Measurements from ENCODE around the gene SFI1.

The SFI1 gene

GRCh38 chr22:31637891-31638618 lies 141.7 kb downstream of the SFI1 start:
- peak; percentile 86 for DNase-seq

GRCh38 chr22:31639436-31640039 lies 143.2 kb downstream of the SFI1 start:
- peak; percentile 46 for DNase-seq

- DNase-seq = peak; percentile 87
Observed at GRCh38 chr22:31646186-31647019, 150.1 kb downstream of the SFI1 start.

- no peak for DNase-seq
Observed at GRCh38 chr22:31647066-31647465, 150.7 kb downstream of the SFI1 start.

- DNase-seq = no peak
Observed at GRCh38 chr22:31647523-31648320, 151.4 kb downstream of the SFI1 start.

- peak; percentile 41 for DNase-seq
Observed at GRCh38 chr22:31650391-31650790, 154.1 kb downstream of the SFI1 start.

GRCh38 chr22:31651664-31652063 lies 155.3 kb downstream of the SFI1 start:
- peak; percentile 52 for DNase-seq

GRCh38 chr22:31652088-31652487 lies 155.8 kb downstream of the SFI1 start:
- no peak for DNase-seq

- no peak for DNase-seq
Observed at GRCh38 chr22:31652911-31653684, 156.8 kb downstream of the SFI1 start.

- no peak for DNase-seq
Observed at GRCh38 chr22:31653944-31654343, 157.6 kb downstream of the SFI1 start.

GRCh38 chr22:31654408-31654807 lies 158.1 kb downstream of the SFI1 start:
- no peak for DNase-seq

GRCh38 chr22:31659246-31659645 lies 162.9 kb downstream of the SFI1 start:
- DNase-seq = no peak

- peak; percentile 64 for DNase-seq
Observed at GRCh38 chr22:31660860-31661341, 164.6 kb downstream of the SFI1 start.

GRCh38 chr22:31661851-31662667 lies 165.7 kb downstream of the SFI1 start, which contains the start of gene PISD:
Gene PISD, minus strand, starts transcription at chr22:31662215. Its CDS starts 7 bp downstream, at chr22:31662208.
- peak; percentile 97 for DNase-seq

- DNase-seq = no peak
Observed at GRCh38 chr22:31662668-31663037, 166.3 kb downstream of the SFI1 start.
